ENCODE data around the gene NUP93.

NUP93 gene

GRCh38 chr16:56744996-56745640 is 15.2 kb downstream of the NUP93 start:
- DNase-seq, result no peak

- no peak for DNase-seq
Observed at GRCh38 chr16:56747486-56748045, 17.6 kb downstream of the NUP93 start.

DNA sequence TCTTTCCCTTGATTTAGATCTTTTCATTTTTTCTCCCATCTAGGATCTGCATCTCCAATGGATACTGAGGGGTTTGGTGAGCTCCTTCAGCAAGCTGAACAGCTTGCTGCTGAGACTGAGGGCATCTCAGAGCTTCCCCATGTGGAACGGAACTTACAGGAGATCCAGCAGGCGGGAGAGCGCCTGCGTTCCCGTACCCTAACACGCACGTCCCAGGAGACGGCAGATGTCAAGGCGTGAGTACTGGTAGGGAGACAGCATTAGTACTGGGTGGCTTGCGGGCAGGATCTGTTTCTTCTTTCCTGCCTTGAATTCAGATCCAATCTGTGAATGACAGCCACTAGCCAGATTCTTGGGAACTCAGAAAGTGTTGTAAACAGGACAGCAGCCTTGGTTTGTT is 18.3 kb downstream of the NUP93 start:
- DNase-seq, result no peak

GRCh38 chr16:56748826-56749225 is 18.9 kb downstream of the NUP93 start:
- no peak for DNase-seq

- no peak for DNase-seq
Observed at GRCh38 chr16:56749672-56750491, 20.0 kb downstream of the NUP93 start.

DNA sequence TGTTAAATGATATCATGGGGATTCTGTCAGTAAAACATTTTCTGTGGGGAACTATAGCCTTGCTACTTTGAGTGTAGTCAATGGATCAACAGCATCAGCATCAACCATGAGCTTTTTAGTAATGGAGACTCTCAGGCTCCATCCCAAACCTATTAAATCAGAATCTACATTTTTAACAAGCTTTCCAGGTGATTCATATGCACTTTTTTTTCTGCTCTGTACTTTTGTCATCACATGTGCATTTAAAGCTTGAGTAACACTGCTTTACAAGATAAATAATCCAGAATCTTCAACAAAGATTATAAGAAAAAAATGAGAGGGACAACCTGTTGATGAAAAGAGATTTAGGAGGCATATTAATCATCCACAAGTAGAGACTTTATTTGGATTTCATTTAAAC is 23.5 kb downstream of the NUP93 start:
- DNase-seq, result no peak

DNA sequence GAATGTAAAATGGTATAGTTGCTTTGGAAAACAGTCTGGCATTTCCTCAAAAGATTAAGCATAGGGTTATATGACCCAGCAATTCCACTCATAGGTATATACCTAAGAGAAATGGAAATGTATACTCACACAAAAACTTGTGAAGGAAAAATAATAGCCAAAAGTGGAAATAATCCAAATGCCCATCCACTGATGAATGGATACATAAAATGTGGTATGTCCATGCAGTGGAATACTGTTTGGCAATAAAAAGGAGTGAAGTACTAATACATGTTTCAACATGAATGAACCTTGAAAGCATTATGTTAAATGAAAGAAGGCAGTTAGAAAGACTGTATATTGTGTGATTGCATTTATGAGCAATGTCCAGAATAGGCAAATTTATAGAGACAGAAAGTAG is 25.1 kb downstream of the NUP93 start:
- no peak for DNase-seq

DNA sequence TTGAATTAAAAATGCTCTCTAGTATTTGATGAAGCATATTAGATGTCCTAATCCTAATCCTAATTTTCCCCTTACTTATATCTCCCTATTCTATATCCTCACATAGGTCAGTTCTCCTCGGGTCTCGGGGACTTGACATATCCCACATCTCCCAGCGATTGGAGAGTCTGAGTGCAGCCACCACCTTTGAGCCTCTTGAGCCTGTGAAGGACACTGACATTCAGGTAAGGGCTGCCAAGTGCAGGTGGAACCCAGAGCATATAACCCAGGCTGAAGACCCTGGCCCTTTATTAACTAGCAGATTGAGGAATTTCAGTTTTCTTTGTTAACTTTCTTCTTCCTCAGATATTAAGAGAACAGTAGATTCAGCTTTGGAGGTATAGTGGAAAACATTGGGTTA is 28.5 kb downstream of the NUP93 start:
- no peak for DNase-seq

DNA sequence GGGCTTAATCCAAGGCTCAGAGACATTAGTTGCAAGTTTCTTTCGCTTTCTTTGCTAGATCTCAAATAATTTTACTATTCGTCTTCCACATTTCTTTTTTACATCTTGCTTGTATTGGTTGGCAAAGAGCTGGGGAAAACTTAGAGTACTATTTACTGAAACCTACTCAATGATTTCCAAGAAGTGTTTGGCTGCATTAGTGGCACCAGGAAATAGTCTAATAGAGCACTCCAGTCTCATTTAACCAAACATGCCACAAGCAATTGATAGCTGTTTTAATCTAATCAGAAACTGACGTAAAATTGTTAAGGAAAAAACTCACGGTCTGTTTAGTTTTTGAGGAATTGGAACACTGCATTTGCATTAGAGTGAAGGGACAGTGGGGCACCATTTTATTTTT is 29.0 kb downstream of the NUP93 start:
- no peak for DNase-seq

- DNase-seq, result no peak
Observed at GRCh38 chr16:56763291-56763916, 33.5 kb downstream of the NUP93 start.

DNA sequence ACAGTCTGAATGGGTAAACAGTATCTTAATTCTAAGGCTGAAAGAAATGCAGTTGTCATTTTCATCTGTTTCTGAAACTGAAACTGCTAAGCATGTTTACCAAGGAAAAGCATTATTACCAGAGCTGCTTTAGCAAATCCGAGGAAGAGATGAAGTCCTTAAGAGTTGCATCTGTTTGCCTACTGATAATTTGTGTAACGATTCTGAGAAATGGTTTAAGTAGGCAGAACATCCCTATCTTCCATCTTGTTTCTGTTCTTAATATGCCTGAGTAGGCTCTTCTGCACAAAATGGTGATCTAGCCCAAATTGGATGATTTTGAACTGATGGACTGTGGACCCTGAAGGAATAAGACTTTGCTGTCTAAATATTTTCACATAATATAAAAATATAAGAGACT is 34.9 kb downstream of the NUP93 start:
- DNase-seq, result no peak

DNA sequence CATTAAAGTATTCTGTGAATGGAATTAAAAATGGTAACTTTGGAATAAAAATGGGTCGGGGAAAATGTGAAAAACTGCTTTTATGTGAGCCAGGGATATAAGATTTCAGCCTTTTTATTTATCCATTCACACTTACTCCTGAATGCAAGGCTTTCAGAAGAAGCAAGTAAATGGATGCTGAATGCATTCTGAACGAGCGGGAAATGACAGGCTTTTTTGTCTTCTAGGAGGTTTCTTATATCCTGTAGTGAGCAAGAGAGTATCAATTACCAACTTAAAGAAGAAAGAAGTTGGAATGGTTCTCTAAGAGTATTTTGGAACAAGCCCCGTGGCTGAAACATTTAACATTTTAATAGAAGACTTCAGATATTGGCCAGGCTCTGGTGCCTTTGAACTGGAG is 36.0 kb downstream of the NUP93 start:
- no peak for DNase-seq

- DNase-seq, result no peak
Observed at GRCh38 chr16:56767024-56767423, 37.1 kb downstream of the NUP93 start.

GRCh38 chr16:56769677-56770076 is 39.7 kb downstream of the NUP93 start:
- no peak for DNase-seq

- no peak for DNase-seq
Observed at GRCh38 chr16:56771558-56772279, 41.8 kb downstream of the NUP93 start.

GRCh38 chr16:56773532-56773931 is 43.6 kb downstream of the NUP93 start:
- DNase-seq, result no peak

GRCh38 chr16:56774016-56774680 is 44.2 kb downstream of the NUP93 start:
- no peak for DNase-seq

- DNase-seq, result no peak
Observed at GRCh38 chr16:56775162-56775561, 45.2 kb downstream of the NUP93 start.

- no peak for DNase-seq
Observed at GRCh38 chr16:56776562-56776961, 46.6 kb downstream of the NUP93 start.

DNA sequence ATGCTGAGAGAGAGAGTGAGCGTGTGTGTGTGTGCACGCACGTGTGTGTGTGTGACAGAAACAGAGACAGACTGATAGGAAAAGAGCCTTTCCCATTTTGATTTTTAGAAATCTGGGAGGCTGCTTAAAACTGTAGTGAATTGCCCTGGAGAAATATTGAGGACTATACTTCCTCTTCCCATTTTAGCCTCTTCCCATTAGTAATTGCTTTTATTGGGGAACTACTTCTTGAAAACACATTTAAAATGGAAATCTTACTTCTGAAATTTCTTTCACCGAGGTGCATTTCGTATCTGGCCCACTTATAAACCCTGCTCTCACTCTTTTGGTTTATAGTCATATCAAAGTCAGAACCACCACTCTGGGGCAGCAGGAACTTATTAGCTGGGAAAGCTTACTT is 47.1 kb downstream of the NUP93 start:
- DNase-seq, result no peak

DNA sequence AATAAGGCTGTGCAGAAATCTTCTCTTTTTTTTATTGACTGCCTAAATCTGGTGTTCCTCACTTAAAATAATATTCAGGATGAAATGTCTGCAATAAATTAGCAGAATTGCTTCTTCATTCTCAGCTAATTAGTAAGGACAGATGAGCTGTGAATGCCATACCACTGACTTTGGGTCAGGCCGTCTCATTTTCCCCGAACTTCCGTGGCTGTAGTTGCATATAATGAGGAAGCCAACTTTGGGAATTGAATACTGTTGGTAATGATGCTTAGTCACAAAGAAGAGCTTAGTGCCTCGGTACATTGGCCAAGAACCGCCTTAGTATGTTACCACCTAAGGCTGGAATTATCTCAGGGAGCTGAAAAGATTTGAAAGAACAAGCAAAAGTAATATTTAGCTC is 47.6 kb downstream of the NUP93 start:
- DNase-seq, result no peak

- no peak for DNase-seq
Observed at GRCh38 chr16:56779906-56780305, 50.0 kb downstream of the NUP93 start.

GRCh38 chr16:56780646-56781045 is 50.7 kb downstream of the NUP93 start:
- DNase-seq, result no peak

Measured in NCI-H345 (cell line).